Upper lobe of left lung (tissue), 4 donors: ENCODE data around the gene ZBTB16.

Experiments used
- CTCF ChIP-seq, 6 experiments: fragments of 450-650 bp in 4 of 6; fragments of 200-600 bp in 2 of 6; sonication (generic) in 2 of 6; IDR thresholded peaks; one replicate each; pipeline ENCODE4 v1.5.1; 2016 to 2019; ENCODE audit warnings: antibody characterized with exemption in 6 of 6
- EP300 ChIP-seq, 4 donors: sonication (generic); formaldehyde crosslinking; IDR thresholded peaks; one replicate each; pipeline ENCODE4 v1.5.1; 2017; ENCODE audit warnings: antibody characterized with exemption in 4 of 4, control low read depth in 2 of 4
- POLR2A ChIP-seq, 4 donors: fragments of 450-650 bp; IDR thresholded peaks; one replicate each; pipeline ENCODE4 v1.5.1; 2016 to 2017; ENCODE audit warnings: antibody characterized with exemption in 4 of 4, mild to moderate bottlenecking in 2 of 4
- POLR2AphosphoS5 ChIP-seq, 2 donors: sonication (generic); formaldehyde crosslinking; IDR thresholded peaks; one replicate each; pipeline ENCODE4 v1.5.1; 2017; ENCODE audit warnings: antibody characterized with exemption in 2 of 2

- TF ChIP-seq CTCF (IDR thresholded peaks at IDR 0.05) (no peak), POLR2A (IDR thresholded peaks at IDR 0.05) (no peak), POLR2AphosphoS5 (IDR thresholded peaks at IDR 0.05) (no peak), EP300 (IDR thresholded peaks at IDR 0.05) (no peak)
Observed at GRCh38 chr11:114228435-114229411, 169.2 kb downstream of the ZBTB16 start.
